HG03432 (cell line): Measurements from ENCODE around the gene DCDC2C.

Experiments used
- ATAC-seq: cut with Tn5 transposase; IDR thresholded peaks from one replicate; pipeline ENCODE4 v1.9.1; 2021; ENCODE audit warnings: mild to moderate bottlenecking, moderate library complexity; ENCODE audit not compliant: unreplicated experiment

The DCDC2C gene

GRCh38 chr2:3876221-3876620, 172.8 kb downstream of the DCDC2C start:
- ATAC-seq: no peak

DNA sequence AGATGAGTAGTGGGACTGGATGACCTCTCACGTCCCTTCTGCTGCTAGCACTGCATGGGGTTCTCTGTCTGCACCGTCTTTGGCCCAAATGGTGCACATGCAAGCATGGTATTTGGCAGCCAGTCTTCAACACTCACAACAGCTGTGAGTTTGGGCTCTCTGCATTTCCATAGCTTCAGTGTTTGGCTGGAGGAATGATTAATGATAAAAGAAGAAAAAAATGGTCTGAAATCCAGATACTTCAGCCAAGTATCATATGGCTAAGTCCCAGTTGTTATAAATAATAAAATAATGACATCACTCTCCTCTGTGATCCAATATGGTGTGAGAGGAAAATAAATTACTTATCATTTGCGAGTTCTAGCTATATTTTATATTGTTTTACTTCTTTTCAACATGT, 173.3 kb downstream of the DCDC2C start:
- ATAC-seq: no peak

- ATAC-seq: no peak
Measured at GRCh38 chr2:3885629-3886628, 182.6 kb downstream of the DCDC2C start.

GRCh38 chr2:3895021-3895420, 191.6 kb downstream of the DCDC2C start:
- ATAC-seq: no peak
